GM18499 (cell line): ENCODE measurements around the gene NRBP1.

Source experiments
- ATAC-seq: cut with Tn5 transposase; IDR thresholded peaks from one replicate; pipeline ENCODE4 v1.9.1; 2021; ENCODE audit warnings: moderate number of reproducible peaks; ENCODE audit not compliant: insufficient read depth, unreplicated experiment

NRBP1 gene

GRCh38 chr2:27428213-27428977, at the start of gene NRBP1:
Gene NRBP1, plus strand, starts transcription at chr2:27428631. Its CDS starts 4,643 bp downstream, at chr2:27433274.
- ATAC-seq, result peak; percentile 61

GRCh38 chr2:27378809-27379290, 49.6 kb upstream of the NRBP1 start:
- no peak for ATAC-seq

- ATAC-seq, result no peak
Measured at GRCh38 chr2:27379383-27379835, 49.0 kb upstream of the NRBP1 start.

- no peak for ATAC-seq
Measured at GRCh38 chr2:27379836-27380625, 48.4 kb upstream of the NRBP1 start.

- ATAC-seq, result peak; percentile 62
Measured at GRCh38 chr2:27380626-27381545, 47.5 kb upstream of the NRBP1 start, which contains the start of gene ZNF513. Gene ZNF513, minus strand, starts transcription at chr2:27380734. Its CDS starts 208 bp downstream, at chr2:27380526.

- no peak for ATAC-seq
Measured at GRCh38 chr2:27381577-27382181, 46.8 kb upstream of the NRBP1 start.

- ATAC-seq, result no peak
Measured at GRCh38 chr2:27390822-27391679, 37.4 kb upstream of the NRBP1 start.

GRCh38 chr2:27393225-27393624, 35.2 kb upstream of the NRBP1 start:
- no peak for ATAC-seq

GRCh38 chr2:27398962-27399361, 29.5 kb upstream of the NRBP1 start:
- ATAC-seq, result no peak

GRCh38 chr2:27400348-27401135, 27.9 kb upstream of the NRBP1 start:
- ATAC-seq, result no peak

GRCh38 chr2:27407798-27408491, 20.5 kb upstream of the NRBP1 start:
- ATAC-seq, result no peak

- peak; percentile 13 for ATAC-seq
Measured at GRCh38 chr2:27408601-27409320, 19.7 kb upstream of the NRBP1 start.

- ATAC-seq, result peak; percentile 70
Measured at GRCh38 chr2:27409321-27410073, 18.9 kb upstream of the NRBP1 start, which contains the start of gene PPM1G. Gene PPM1G, minus strand, starts transcription at chr2:27409591. Its CDS starts 169 bp downstream, at chr2:27409422.

- ATAC-seq, result no peak
Measured at GRCh38 chr2:27412419-27413152, 15.8 kb upstream of the NRBP1 start.

- no peak for ATAC-seq
Measured at GRCh38 chr2:27416151-27416550, 12.3 kb upstream of the NRBP1 start.
